K562 (cell line): Measurements from ENCODE around the gene PITPNC1. TPM values are rescaled to one million over a fixed set of nuclear protein-coding genes. Genes with fewer than 3 reads are reported as not detected.

Experiments used
- CC2D1A ChIP-seq: fragments of 450-650 bp; IDR thresholded peaks from 2 replicates; pipeline ENCODE4 v1.6.1; 2017; ENCODE audit warnings: mild to moderate bottlenecking
- CHCHD3 ChIP-seq: fragments of 250-450 bp; sonication (Bioruptor Pico); IDR thresholded peaks from 2 replicates; pipeline ENCODE4 v2.1.2; 2022; ENCODE audit warnings: mild to moderate bottlenecking
- DIDO1 ChIP-seq: fragments of 450-650 bp; IDR thresholded peaks from 2 replicates; pipeline ENCODE4 v1.6.1; 2016; ENCODE audit warnings: low read depth, missing biosample characterization, missing genetic modification characterization
- DNMT1 ChIP-seq: fragments of 450-650 bp; IDR thresholded peaks from 2 replicates; pipeline ENCODE4 v1.6.1; 2016; ENCODE audit warnings: antibody characterized with exemption, mild to moderate bottlenecking
- FOXP1 ChIP-seq: sonication (generic); formaldehyde crosslinking; IDR thresholded peaks from 2 replicates; pipeline ENCODE4 v1.8.0; 2022; ENCODE audit warnings: mild to moderate bottlenecking, missing genetic modification reagents
- HDAC8 ChIP-seq: fragments of 450-650 bp; IDR thresholded peaks from 2 replicates; pipeline ENCODE4 v1.6.1; 2016; ENCODE audit warnings: mild to moderate bottlenecking, missing genetic modification characterization, moderate library complexity, missing compliant biosample characterization
- PCBP1 ChIP-seq: fragments of 200-400 bp; formaldehyde crosslinking; IDR thresholded peaks from 2 replicates; pipeline ENCODE4 v1.6.1; 2018; ENCODE audit warnings: mild to moderate bottlenecking, low read depth, low read length; ENCODE audit not compliant: poor library complexity, severe bottlenecking
- RUNX1 ChIP-seq: sonication (generic); IDR thresholded peaks from 2 replicates; pipeline ENCODE4 v1.6.1; 2016; ENCODE audit warnings: antibody characterized with exemption, low read depth
- SMARCA5 ChIP-seq: fragments of 450-650 bp; IDR thresholded peaks from 2 replicates; pipeline ENCODE4 v1.6.1; 2016
- SMARCB1 ChIP-seq: IDR thresholded peaks from 2 replicates; pipeline ENCODE4 v1.6.1; 2011; ENCODE audit warnings: improper control_type of control experiment, low read depth; ENCODE audit not compliant: insufficient read length
- ZFP30 ChIP-seq: fragments of 250-450 bp; sonication (Bioruptor Pico); IDR thresholded peaks from 2 replicates; pipeline ENCODE4 v1.8.0; 2022; ENCODE audit warnings: moderate library complexity, mild to moderate bottlenecking, inconsistent platforms, borderline replicate concordance
- ZNF197 ChIP-seq: fragments of 200-800 bp; sonication (Bioruptor generic); IDR thresholded peaks from 2 replicates; pipeline ENCODE4 v1.6.1; 2016; ENCODE audit warnings: low read depth, missing genetic modification characterization, missing compliant biosample characterization
- ZNF232 ChIP-seq: sonication (generic); formaldehyde crosslinking; IDR thresholded peaks from 2 replicates; pipeline ENCODE4 v1.8.0; 2022; ENCODE audit warnings: mild to moderate bottlenecking, missing genetic modification reagents
- ZNF444 ChIP-seq: fragments of 250-450 bp; sonication (Bioruptor Pico); IDR thresholded peaks from 2 replicates; pipeline ENCODE4 v1.4.0; 2020; ENCODE audit warnings: mild to moderate bottlenecking, moderate library complexity
- polyA plus RNA-seq, 8 experiments: library from polyadenylated mRNA; depleted of rRNA in 4 of 8; stranded (reverse) in 5 of 8; unstranded in 3 of 8; fragments of >200 nt; fragmentation: Nextera tagmentation in 2 of 8; fragmentation: Illumina TruSeq in 1 of 8; extraction: Ambion mirVana in 2 of 8; extraction: Trizol in 1 of 8; gene quantifications; 2 replicates each; pipeline versions ENCODE4 v1.2.1 to v1.2.3, GENCODE V29; 2011 to 2014; ENCODE audit warnings: inconsistent platforms in 1 of 8, missing spikeins in 1 of 8
- total RNA-seq, 7 experiments: library from RNA; depleted of rRNA in 6 of 7; stranded (reverse); fragments of >200 nt in 6 of 7; fragmentation: Illumina TruSeq in 2 of 7; extraction: Trizol in 2 of 7; gene quantifications; 2 replicates each; pipeline versions ENCODE4 v1.2.1 to v1.2.3, GENCODE V29; 2011 to 2021; ENCODE audit warnings: low replicate concordance in 1 of 7
- TF ChIP-seq, protein P1 (sequence below), 2 experiments: IDR thresholded peaks in 1 of 2; conservative IDR thresholded peaks in 1 of 2; 2 replicates each; pipeline ENCODE4 v1.6.1; 2016; ENCODE audit warnings: low read depth in 2 of 2, mild to moderate bottlenecking in 1 of 2, missing compliant biosample characterization in 1 of 2, missing genetic modification characterization in 1 of 2, moderate library complexity in 1 of 2
- TF ChIP-seq, protein P2 (sequence below): fragments of 250-450 bp; sonication (Bioruptor Pico); IDR thresholded peaks from 2 replicates; pipeline ENCODE4 v1.4.0; 2020; ENCODE audit warnings: mild to moderate bottlenecking, moderate library complexity
- TF ChIP-seq, protein P3 (sequence below), 2 experiments: IDR thresholded peaks; 2 replicates each; pipeline ENCODE4 v1.6.1; 2012; ENCODE audit warnings: improper control_type of control experiment in 2 of 2, low read depth in 2 of 2, low read length in 2 of 2, borderline replicate concordance in 1 of 2
- TF ChIP-seq, protein P4 (sequence below): sonication (generic); IDR thresholded peaks from 2 replicates; pipeline ENCODE4 v1.6.1; 2016

The PITPNC1 gene
- total and polyA plus RNA-seq, 9 of the 15 experiments (the other 6 are each of a cell fraction or from before 2014, with no cell fraction given) = 0.11 to 1.1 (median 0.65) TPM

DNA sequence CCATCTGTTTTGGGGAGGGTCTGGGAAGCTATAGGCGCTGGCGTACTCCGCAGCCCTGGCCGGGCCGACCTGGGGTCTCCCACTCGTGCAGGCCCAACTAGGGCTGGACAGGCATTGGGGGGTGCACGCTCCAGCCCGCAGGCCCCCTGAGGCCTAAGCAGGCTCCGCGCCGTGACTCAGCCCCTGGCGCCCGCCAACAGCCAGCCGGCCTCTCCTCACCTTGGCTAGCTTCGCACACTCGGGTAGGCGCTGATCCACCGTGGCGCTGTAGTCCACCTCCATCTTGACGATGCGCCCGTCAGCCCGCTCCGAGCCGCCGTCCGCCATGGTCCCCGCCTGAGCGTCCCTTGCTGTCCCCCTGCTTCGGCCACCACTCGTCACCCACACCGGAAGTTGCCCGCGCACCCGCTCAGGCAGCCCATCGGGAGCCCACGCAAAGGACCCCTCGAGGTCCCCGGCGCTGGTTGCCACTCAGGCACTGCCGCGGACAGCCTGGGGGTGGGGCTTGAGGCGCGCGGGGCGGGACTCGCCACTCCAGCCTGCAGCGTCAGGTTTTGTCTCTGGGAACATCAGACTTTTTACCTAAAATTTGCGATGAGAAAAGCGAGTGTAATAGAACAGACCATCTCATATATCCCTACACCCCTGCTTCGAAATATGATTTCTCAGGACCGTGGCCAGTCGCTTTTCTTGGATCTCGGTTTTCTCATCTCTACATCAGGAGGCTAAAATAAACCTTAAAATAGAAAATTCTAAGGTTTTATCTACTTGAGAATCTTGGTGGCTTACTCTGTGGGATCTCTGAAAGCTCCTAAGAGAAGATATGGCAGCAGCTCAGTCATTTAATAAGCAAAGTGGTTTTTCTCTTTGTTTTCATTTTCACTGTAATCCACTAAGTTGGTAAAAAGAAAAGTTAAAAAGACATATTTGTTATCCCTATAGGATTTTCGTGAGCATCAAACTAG, 10.6 kb upstream of the PITPNC1 start, which contains the start of gene PSMD12 (continued):
- TF ChIP-seq, protein P1, sequence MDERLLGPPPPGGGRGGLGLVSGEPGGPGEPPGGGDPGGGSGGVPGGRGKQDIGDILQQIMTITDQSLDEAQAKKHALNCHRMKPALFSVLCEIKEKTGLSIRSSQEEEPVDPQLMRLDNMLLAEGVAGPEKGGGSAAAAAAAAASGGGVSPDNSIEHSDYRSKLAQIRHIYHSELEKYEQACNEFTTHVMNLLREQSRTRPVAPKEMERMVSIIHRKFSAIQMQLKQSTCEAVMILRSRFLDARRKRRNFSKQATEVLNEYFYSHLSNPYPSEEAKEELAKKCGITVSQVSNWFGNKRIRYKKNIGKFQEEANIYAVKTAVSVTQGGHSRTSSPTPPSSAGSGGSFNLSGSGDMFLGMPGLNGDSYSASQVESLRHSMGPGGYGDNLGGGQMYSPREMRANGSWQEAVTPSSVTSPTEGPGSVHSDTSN (CRISPR knock-in tag; IDR thresholded peaks at IDR 0.05; ENCODE audit: low read depth) = no peak
- TF ChIP-seq, protein P1 (tag; conservative IDR thresholded peaks at IDR 0.05; ENCODE audit: low read depth) = no peak
- TF ChIP-seq, protein P2, sequence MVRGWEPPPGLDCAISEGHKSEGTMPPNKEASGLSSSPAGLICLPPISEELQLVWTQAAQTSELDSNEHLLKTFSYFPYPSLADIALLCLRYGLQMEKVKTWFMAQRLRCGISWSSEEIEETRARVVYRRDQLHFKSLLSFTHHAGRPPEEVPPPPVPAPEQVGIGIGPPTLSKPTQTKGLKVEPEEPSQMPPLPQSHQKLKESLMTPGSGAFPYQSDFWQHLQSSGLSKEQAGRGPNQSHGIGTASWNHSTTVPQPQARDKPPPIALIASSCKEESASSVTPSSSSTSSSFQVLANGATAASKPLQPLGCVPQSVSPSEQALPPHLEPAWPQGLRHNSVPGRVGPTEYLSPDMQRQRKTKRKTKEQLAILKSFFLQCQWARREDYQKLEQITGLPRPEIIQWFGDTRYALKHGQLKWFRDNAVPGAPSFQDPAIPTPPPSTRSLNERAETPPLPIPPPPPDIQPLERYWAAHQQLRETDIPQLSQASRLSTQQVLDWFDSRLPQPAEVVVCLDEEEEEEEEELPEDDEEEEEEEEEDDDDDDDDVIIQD (CRISPR knock-in tag) = no peak
- TF ChIP-seq SMARCA5 (no peak), SMARCB1 (no peak), HDAC8 (tag) (no peak), ZNF197 (no peak), CHCHD3 (no peak), FOXP1 (CRISPR knock-in tag) (no peak; the same call in none of the 2 replicates), ZFP30 (CRISPR knock-in tag) (no peak), PCBP1 (peak; percentile 72), RUNX1 (no peak), DNMT1 (no peak), ZNF444 (CRISPR knock-in tag) (no peak), CC2D1A (no peak), DIDO1 (tag) (peak; percentile 71), ZNF232 (CRISPR knock-in tag) (0 out of 2 replicates have a peak, but pooled peaks have one; percentile 68)
- TF ChIP-seq, protein P3, sequence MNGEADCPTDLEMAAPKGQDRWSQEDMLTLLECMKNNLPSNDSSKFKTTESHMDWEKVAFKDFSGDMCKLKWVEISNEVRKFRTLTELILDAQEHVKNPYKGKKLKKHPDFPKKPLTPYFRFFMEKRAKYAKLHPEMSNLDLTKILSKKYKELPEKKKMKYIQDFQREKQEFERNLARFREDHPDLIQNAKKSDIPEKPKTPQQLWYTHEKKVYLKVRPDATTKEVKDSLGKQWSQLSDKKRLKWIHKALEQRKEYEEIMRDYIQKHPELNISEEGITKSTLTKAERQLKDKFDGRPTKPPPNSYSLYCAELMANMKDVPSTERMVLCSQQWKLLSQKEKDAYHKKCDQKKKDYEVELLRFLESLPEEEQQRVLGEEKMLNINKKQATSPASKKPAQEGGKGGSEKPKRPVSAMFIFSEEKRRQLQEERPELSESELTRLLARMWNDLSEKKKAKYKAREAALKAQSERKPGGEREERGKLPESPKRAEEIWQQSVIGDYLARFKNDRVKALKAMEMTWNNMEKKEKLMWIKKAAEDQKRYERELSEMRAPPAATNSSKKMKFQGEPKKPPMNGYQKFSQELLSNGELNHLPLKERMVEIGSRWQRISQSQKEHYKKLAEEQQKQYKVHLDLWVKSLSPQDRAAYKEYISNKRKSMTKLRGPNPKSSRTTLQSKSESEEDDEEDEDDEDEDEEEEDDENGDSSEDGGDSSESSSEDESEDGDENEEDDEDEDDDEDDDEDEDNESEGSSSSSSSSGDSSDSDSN (IDR thresholded peaks at IDR 0.05; ENCODE audit: borderline replicate concordance in 1 of 2, low read depth in 2 of 2, low read length in 2 of 2) = no peak
- TF ChIP-seq, protein P4, sequence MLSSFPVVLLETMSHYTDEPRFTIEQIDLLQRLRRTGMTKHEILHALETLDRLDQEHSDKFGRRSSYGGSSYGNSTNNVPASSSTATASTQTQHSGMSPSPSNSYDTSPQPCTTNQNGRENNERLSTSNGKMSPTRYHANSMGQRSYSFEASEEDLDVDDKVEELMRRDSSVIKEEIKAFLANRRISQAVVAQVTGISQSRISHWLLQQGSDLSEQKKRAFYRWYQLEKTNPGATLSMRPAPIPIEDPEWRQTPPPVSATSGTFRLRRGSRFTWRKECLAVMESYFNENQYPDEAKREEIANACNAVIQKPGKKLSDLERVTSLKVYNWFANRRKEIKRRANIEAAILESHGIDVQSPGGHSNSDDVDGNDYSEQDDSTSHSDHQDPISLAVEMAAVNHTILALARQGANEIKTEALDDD = 0 out of 2 replicates have a peak, but pooled peaks have one; percentile 5
